ENCODE data around the gene TRIM65. TPM values are rescaled to one million over a fixed set of nuclear protein-coding genes. Genes with fewer than 3 reads are reported as not detected.

Gene TRIM65
- total and polyA plus RNA-seq, 2 experiments from 2014 or later = 12.5 to 16.8 TPM

GRCh38 chr17:75875940-75876189 lies 20.9 kb downstream of the TRIM65 start:
- peak overlapping the region; percentile 80 for H3K4me2 ChIP-seq
- no peak for TF ChIP-seq EZH2phosphoT487 (IDR thresholded peaks at IDR 0.05; ENCODE audit: low read depth, severe bottlenecking, unreplicated experiment)
- no peak for TF ChIP-seq EZH2 (IDR thresholded peaks at IDR 0.05; ENCODE audit: borderline replicate concordance)
- no peak for TF ChIP-seq CTCF (IDR thresholded peaks at IDR 0.05; ENCODE audit: poor library complexity)
- H3K27ac ChIP-seq = peak overlapping the region; percentile 85

GRCh38 chr17:75875182-75875939 lies 21.4 kb downstream of the TRIM65 start:
- Histone ChIP-seq H3K4me2 (no peak overlapping the region), H3K9me3 (ENCODE audit: low read depth) (no peaks in the 10 kb centered on the region), H2AFZ (no peak overlapping the region), H4K20me1 (ENCODE audit: insufficient read depth, poor library complexity, severe bottlenecking) (no peaks in the 10 kb centered on the region), H3K4me1 (ENCODE audit: insufficient read depth) (peaks cover 22% of the 10 kb centered on the region), H3K27me3 (peaks cover 9% of the 10 kb centered on the region), H3K36me3 (replicated peaks; ENCODE audit: insufficient read depth, low read depth) (no peaks in the 10 kb centered on the region), H3K4me3 (no peak overlapping the region), H3K27ac (no peak overlapping the region), H3K79me2 (no peaks in the 10 kb centered on the region), H3K9me2 (replicated peaks; ENCODE audit: insufficient read depth) (no peaks in the 10 kb centered on the region)
- WGBS (ENCODE audit: low lambda C conversion rate, missing lambda C conversion rate) = 89% methylated on average over 18 of the region's 18 CpGs
- TF ChIP-seq EZH2 (IDR thresholded peaks at IDR 0.05; ENCODE audit: borderline replicate concordance) (no peak), CTCF (IDR thresholded peaks at IDR 0.05; ENCODE audit: poor library complexity) (no peak), EZH2phosphoT487 (IDR thresholded peaks at IDR 0.05; ENCODE audit: low read depth, severe bottlenecking, unreplicated experiment) (no peak)
- no peak for DNase-seq (ENCODE audit: low spot score)

More at GRCh38 chr17:75875940-75876189, 20.9 kb downstream of the TRIM65 start:
- no peaks in the 10 kb centered on the region for H4K20me1 ChIP-seq (ENCODE audit: insufficient read depth, poor library complexity, severe bottlenecking)
- H3K27me3 ChIP-seq = peaks cover 9% of the 10 kb centered on the region
- 85% methylated on average over 5 of the region's 5 CpGs for WGBS (ENCODE audit: low lambda C conversion rate, missing lambda C conversion rate)
- H3K9me2 ChIP-seq (replicated peaks; ENCODE audit: insufficient read depth) = no peaks in the 10 kb centered on the region
- no peaks in the 10 kb centered on the region for H3K79me2 ChIP-seq
- no peak for DNase-seq (ENCODE audit: low spot score)
- no peaks in the 10 kb centered on the region for H3K36me3 ChIP-seq (replicated peaks; ENCODE audit: insufficient read depth, low read depth)
- H3K4me3 ChIP-seq = no peak overlapping the region
- peaks cover 22% of the 10 kb centered on the region for H3K4me1 ChIP-seq (ENCODE audit: insufficient read depth)
- no peaks in the 10 kb centered on the region for H3K9me3 ChIP-seq (ENCODE audit: low read depth)
- H2AFZ ChIP-seq = no peak overlapping the region

GRCh38 chr17:75874323-75875181 lies 22.2 kb downstream of the TRIM65 start:
- Histone ChIP-seq H3K9me3 (ENCODE audit: low read depth) (no peaks in the 10 kb centered on the region), H3K79me2 (no peaks in the 10 kb centered on the region), H3K4me1 (ENCODE audit: insufficient read depth) (peaks cover 22% of the 10 kb centered on the region), H3K4me3 (no peak overlapping the region), H3K27ac (no peak overlapping the region), H3K36me3 (replicated peaks; ENCODE audit: insufficient read depth, low read depth) (no peaks in the 10 kb centered on the region), H4K20me1 (ENCODE audit: insufficient read depth, poor library complexity, severe bottlenecking) (no peaks in the 10 kb centered on the region), H3K27me3 (peaks cover 6% of the 10 kb centered on the region), H3K9me2 (replicated peaks; ENCODE audit: insufficient read depth) (no peaks in the 10 kb centered on the region), H2AFZ (no peak overlapping the region), H3K4me2 (no peak overlapping the region)
- no peak for TF ChIP-seq EZH2phosphoT487 (IDR thresholded peaks at IDR 0.05; ENCODE audit: low read depth, severe bottlenecking, unreplicated experiment)
- no peak for TF ChIP-seq CTCF (IDR thresholded peaks at IDR 0.05; ENCODE audit: poor library complexity)
- no peak for TF ChIP-seq EZH2 (IDR thresholded peaks at IDR 0.05; ENCODE audit: borderline replicate concordance)
- no peak for DNase-seq (ENCODE audit: low spot score)
- 96% methylated on average over 30 of the region's 38 CpGs for WGBS (ENCODE audit: low lambda C conversion rate, missing lambda C conversion rate)

All from hepatocyte (in vitro differentiated cells).